LNCAP (cell line): ENCODE data around the gene TIMP1.

ENCODE experiments used
- CTCF ChIP-seq: fragments of 450-650 bp; IDR thresholded peaks from 2 replicates; pipeline ENCODE4 v1.5.1; 2017; ENCODE audit warnings: mild to moderate bottlenecking

The TIMP1 gene

DNA sequence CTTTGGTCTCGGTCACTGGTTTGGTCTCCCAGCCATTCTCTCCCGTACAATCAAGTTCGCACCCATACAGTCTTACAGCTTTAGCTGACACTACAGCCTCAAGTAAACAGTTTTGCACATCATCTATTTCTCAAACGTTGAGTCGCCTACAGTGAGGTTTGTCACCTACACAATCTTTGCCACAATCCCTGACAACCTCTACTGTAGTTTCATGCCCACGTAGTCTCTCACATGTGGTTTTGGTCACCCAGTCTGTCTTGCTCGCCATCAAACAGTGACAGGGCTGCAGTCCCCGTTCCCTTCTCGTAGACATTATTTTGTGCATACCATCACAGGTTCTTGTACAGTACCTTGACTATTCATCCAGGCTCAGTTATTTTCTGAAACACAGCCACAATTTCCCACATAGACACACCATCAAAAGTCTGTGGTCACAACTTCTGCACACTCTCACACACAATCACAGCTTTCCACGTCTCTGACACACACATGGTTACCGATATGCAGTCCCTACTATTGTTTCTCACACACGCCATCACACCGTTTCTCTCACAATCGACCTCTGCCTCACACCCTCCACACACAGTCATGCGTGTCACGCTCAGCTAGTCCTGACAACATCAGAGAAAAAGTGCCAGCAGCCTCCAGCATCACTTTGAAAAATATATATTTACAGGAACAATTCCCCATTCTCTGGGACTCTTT lies 52.8 kb downstream of the TIMP1 start:
- TF ChIP-seq CTCF, result no peak
